ENCODE data around the gene ARHGAP32.
"Not testable (repeated sequence)": the region's sequence is repeated elsewhere in the genome, so short reads cannot be mapped to it uniquely, and the experiment has no call there.

ARHGAP32 gene

DNA sequence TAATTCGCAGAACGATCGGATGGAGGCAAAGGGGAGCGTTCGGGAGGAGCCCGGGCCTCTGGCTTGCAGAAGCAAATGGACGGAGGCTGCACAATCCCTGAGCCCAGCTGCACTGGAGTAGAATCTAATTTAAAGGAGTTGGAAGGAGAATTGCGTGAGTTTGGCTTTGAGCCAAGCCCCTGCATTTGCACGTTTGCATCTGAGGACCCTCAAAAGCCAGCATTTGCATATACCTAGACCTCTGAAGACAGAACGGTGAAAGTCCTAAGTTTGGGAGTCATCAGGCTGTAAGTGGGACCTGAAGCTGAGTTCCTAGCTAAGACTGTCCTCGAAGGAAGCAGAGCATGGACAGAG, 265.0 kb downstream of the ARHGAP32 start:
- DNase-seq, result no peak

DNA sequence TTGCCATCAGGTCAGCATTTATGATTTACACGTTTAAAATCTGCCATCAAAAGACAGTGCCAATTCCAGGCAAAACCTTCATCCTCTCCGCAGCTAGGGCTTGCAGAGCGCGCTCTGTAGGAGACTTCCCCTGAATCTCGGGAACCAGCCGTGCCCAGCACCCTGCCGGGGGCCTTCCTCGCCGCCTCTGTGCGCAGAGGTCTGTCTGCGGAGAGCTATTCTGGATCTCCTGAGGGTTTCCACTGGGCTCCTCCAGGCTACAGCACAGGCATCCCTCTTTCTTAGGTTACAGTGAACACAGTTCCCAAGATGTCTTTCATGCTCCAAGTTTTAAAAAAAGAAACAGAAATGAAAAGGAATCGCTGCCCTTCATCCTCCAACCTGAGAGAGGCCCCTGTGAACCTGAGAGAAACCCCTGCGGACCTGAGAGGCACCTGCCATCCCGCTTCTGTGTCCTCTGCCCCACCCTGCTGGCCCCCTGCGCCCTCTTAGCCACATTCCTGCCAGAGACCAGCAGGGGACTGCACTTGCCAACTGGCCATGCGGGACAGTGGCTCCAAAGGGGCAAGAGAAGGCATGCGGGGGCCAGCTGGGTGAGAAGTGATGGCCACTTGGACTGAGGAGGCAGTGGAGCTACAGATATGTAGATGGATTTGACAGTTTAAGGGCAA, 265.6 kb downstream of the ARHGAP32 start:
- DNase-seq, result no peak

- DNase-seq, result no peak
Observed at GRCh38 chr11:128926000-128926399, 266.1 kb downstream of the ARHGAP32 start.

GRCh38 chr11:128925250-128925600, 266.9 kb downstream of the ARHGAP32 start:
- no peak for DNase-seq

- DNase-seq, result no peak
Observed at GRCh38 chr11:128924510-128925249, 267.4 kb downstream of the ARHGAP32 start.

- DNase-seq, result no peak
Observed at GRCh38 chr11:128924104-128924503, 268.0 kb downstream of the ARHGAP32 start.

GRCh38 chr11:128921793-128922192, 270.3 kb downstream of the ARHGAP32 start:
- DNase-seq, result no peak

GRCh38 chr11:128920666-128921065, 271.5 kb downstream of the ARHGAP32 start:
- no peak for DNase-seq

DNA sequence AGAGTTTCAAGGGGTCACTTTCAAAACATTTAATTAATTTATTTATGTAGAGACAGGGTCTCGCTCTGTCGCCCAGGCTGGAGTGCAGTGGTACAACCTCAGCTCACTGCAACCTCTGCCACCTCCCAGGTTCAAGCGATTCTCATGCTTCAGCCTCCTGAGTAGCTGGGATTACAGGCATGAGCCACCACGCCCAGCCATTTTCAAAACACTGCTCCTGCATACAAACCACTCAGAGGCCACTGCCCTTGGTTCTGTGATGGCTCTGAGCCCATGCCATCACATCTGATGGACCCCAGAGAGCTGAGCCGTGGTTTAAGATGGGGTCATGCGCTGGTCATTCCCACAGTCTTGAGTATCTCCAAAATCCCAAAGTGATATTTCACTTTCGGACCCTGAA, 272.5 kb downstream of the ARHGAP32 start:
- not testable (repeated sequence) for DNase-seq

- DNase-seq, result no peak
Observed at GRCh38 chr11:128919216-128919615, 272.9 kb downstream of the ARHGAP32 start.

- DNase-seq, result no peak
Observed at GRCh38 chr11:128917144-128917724, 274.9 kb downstream of the ARHGAP32 start.

DNA sequence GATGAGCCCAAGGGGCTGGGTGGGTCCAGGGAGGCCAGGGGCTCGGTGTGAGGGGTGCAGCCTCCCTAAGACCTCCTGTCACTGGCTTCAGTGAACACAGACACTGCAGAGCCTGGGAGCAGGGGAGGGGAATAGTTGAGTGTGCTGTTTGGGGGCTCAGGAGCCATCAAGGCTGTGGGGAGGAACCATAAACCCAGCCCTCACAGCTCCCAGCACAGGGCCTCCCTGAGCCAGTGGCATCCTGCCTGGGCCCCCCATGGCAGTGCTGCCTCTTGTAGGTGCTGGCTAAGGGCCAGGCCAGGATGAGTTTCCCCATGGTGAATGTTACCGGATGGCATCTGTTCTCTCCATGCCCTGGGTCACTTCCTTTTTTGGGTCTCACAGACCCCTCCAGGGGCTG, 275.4 kb downstream of the ARHGAP32 start:
- DNase-seq, result no peak

DNA sequence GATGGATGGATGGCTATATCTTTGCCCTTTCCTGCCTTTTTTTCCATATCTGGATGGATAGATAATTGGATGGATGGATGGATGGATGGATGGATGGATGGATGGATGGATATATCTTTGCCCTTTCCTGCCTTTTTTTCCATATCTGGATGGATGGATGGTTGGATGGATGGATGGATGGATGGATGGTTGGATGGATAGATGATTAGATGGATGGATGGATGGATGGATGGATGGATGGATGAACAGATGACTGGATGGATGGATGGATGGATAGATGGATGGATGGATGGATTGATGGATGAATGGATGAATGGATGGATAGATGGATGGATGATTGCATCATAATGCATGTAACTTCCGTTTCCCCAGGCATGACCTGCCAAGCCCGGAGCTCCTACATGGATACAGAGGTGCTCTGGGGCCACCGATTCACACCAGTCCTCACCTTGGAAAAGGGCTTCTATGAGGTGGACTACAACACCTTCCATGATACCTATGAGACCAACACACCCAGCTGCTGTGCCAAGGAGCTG, 276.0 kb downstream of the ARHGAP32 start:
- no peak for DNase-seq

GRCh38 chr11:128915149-128915521, 277.0 kb downstream of the ARHGAP32 start:
- no peak for DNase-seq

All from Kasumi-1 (cell line).